Subcutaneous adipose tissue (tissue), 4 donors: Measurements from ENCODE around the gene KCNA3. TPM values are rescaled to one million over a fixed set of nuclear protein-coding genes. Genes with fewer than 3 reads are reported as not detected.

Source experiments
- total RNA-seq, 4 donors: library from RNA; depleted of rRNA; stranded (reverse); fragments of >200 nt; gene quantifications; one replicate each; pipeline ENCODE4 v1.1.0, GENCODE V29; 2016
- TF ChIP-seq, protein P1 (sequence below): fragments of 450-650 bp; IDR thresholded peaks from one replicate; pipeline ENCODE4 v1.5.1; 2016; ENCODE audit warnings: low read depth, mild to moderate bottlenecking, control low read depth, antibody characterized with exemption, moderate library complexity

KCNA3 gene
- total RNA-seq, 4 donors from 2014 or later = 0.38 to 2.2 (median 1.4) TPM

DNA sequence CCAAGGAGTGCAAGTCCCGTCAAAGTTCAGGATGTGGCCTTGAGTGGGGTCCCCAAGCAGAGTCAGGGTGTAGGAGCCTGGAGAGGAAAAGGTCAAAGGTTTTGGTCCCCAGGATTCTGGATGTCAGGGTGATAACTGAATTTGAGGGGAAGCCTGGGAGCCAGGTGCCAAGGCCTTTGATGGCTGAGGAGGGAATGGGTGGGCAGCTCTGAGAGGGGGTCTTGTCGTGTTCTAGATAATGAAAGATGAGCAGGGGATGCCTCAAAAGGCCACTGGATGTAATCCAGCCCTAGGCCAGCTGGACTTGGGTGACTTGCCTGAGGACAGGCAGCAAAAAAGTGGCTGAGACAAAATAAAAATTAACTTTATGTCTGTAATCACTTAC, 41.1 kb downstream of the KCNA3 start:
- TF ChIP-seq, protein P1, sequence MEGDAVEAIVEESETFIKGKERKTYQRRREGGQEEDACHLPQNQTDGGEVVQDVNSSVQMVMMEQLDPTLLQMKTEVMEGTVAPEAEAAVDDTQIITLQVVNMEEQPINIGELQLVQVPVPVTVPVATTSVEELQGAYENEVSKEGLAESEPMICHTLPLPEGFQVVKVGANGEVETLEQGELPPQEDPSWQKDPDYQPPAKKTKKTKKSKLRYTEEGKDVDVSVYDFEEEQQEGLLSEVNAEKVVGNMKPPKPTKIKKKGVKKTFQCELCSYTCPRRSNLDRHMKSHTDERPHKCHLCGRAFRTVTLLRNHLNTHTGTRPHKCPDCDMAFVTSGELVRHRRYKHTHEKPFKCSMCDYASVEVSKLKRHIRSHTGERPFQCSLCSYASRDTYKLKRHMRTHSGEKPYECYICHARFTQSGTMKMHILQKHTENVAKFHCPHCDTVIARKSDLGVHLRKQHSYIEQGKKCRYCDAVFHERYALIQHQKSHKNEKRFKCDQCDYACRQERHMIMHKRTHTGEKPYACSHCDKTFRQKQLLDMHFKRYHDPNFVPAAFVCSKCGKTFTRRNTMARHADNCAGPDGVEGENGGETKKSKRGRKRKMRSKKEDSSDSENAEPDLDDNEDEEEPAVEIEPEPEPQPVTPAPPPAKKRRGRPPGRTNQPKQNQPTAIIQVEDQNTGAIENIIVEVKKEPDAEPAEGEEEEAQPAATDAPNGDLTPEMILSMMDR = no peak

DNA sequence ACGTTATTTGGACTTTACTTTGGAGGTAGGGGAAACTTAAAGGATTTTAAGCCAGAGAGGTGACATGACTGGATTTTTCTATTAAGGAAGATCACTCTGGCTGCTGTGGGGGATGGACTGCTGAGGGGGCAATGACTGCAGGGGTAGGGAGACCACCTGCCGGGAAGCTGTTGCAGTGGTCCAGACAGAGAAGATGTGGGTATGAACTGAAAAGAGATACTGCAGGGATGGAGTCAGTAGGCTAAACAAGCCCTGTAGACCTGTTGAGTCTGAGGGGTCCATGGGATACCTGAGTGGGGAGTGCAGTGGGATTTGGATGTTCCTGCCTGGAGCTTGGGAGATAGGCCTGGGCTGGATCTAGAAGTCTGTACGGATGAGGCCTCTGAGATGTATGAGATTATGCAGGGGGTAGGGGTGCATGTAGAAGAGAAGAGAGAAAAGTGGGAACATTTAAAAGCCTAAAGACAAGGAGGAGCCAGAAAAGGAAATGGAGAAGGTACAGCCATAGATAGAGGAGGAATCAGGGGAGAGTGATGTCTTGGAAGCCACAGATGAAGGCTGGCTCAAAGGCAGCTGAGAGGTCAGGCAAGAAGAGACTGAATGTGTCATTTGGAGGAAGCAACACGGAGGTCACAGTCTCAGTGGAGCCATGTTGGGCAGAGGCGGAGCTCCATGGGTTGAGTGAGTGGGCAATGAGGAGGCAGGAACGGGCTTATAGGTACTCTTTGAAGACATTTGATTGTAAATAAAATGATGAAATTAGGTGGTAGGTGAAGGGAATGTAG, 42.7 kb downstream of the KCNA3 start:
- TF ChIP-seq, protein P1 = no peak

DNA sequence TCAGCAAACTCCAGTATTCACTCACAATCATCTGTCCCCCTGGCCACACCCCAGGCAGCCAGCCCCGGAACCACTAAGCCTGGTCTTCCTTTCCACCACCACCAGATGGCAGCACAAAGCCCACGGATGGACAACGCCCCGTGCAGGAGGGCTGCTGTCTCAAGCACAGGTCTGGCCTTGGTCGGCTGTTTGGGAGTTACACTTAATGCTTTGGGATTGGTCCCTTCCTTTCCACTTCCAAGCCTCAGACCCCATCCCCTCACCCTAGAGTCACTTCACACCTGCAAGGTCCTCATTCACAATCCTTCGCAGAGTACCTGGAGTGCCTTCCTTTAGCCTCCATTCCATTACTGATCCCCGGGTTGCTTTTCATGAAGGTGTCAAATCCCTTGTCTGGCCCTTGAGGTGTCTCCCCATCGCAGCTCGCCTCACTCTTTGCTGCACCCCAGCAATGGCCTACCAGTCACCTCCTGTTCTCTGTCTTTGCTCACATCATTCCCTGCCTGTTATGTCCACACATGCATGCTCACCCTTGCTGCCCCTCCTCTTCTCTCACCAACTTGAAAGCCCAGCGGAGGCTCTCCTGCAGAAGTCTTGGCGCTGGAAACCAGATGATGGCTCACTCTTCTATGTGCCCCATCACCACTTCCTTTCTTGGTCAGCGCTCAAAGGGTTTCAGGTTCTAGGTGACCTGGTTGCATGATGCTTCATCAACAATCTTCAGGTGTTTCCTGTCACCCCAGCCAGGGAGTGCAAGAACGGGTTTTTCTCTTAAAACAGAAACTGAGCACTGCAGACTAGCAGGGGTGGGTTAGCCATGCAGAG, 43.7 kb downstream of the KCNA3 start:
- TF ChIP-seq, protein P1 = no peak

DNA sequence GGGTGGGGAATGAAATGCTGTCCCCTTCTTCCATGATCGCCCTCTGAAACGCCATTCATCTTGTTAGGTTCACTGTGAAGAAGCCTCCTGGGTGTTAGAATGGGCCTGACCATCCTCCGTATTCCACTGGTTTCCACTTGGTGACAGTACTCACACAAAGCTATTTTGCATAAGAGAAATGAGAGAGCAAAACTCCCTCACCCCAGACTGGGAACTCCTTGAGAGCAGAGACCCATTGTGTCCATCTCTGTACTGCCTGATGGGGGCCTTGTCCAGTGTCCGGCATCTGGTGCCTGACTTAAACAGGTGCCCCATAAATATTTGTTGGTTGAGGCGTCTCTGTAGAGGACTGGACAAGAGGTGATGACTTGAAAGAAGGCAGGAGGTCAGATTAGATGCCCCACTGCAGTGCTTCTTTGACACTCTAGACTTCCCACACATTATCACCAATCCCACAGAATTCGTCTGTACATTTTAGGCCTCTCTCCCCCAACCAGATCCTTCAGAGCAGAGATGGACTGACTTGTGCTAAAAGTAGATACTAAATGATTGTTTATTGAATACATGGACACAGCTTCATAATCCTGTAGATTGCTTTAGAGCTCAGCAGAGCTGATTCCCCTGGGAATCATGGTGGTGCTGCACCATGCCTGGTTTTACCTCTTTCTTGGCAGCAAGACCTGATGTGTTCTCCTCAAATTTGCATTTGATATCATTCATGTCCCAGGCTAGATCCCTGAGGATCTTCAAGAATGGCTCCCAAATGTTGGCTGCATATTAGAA, 46.2 kb downstream of the KCNA3 start:
- TF ChIP-seq, protein P1 = no peak

DNA sequence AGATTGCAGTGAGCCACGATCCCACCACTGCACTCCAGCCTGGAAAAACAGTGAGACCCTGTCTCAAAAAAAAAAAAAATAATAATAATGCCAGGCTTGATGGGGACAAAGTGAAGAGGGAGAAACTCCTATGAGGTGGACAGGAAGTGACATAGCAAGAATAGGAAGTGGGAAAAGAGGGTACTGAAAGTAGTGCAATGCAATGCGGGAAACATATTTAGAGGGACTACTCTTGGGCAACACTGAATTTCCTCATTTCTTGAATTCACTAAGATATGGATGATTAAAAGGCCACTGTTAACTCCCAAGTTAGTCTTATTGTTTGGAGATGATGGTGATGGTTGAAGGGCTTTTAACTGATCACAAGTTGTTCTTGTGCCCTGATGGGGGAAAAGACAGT, 47.0 kb downstream of the KCNA3 start:
- TF ChIP-seq, protein P1 = no peak

DNA sequence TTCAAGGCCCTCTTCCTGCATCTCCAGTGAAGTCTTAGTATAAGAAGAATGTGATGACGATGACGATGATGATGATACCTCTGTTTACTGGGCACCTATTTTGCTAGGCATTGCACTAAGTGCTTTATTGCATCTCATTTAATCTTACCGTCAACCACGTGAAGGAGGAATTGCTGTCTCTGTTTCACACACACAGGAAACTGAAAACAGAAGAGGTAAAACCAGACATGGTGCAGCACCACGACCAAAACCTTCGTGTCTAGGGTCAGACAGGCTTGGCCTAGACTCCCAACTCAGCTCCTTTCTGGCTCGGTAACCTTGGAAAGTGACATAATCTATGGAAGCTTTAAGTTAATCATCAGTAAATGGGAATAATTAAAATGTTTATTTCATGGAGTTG, 47.9 kb downstream of the KCNA3 start:
- TF ChIP-seq, protein P1 = no peak

Other genes starting within 250 kb of the KCNA3 start
- gene PROK1, start 223.8 kb downstream of the KCNA3 start, total RNA-seq = 10 to 100 TPM in 1 of 4 donors, 1 to 10 TPM in 1, not detected in 2; 3.6 to 25.8 TPM
- gene KCNA10, start 155.8 kb downstream of the KCNA3 start, total RNA-seq = not detected
- gene KCNA2, start 68.6 kb downstream of the KCNA3 start, total RNA-seq = 1 to 10 TPM; 1.7 to 6.8 (median 4.4) TPM
- 100 to 1,000 TPM in 1 of 4 donors, 10 to 100 TPM in 3; 21.7 to 241 (median 72.5) TPM for gene CD53, start 198.2 kb upstream of the KCNA3 start, total RNA-seq